ENCODE data around the gene GLRX5.
A peak's percentile ranks its signal among the peaks of the same experiment; 100 is the strongest.

Gene GLRX5

GRCh38 chr14:95514131-95515079 is 20.4 kb upstream of the GLRX5 start:
- DNase-seq, result no peak
- in situ Hi-C loops (cut with HindIII; ENCODE audit: low pct_ligation_motif_present, low pct_unique_long_range_greater_than_20kb, low sequenced_read_pairs), result no loop called here

GRCh38 chr14:95515080-95515489 is 19.8 kb upstream of the GLRX5 start:
- DNase-seq, result no peak
- in situ Hi-C loops (cut with HindIII; ENCODE audit: low pct_ligation_motif_present, low pct_unique_long_range_greater_than_20kb, low sequenced_read_pairs), result no loop called here

GRCh38 chr14:95515596-95516552 is 19.0 kb upstream of the GLRX5 start:
- in situ Hi-C loops (cut with HindIII; ENCODE audit: low pct_ligation_motif_present, low pct_unique_long_range_greater_than_20kb, low sequenced_read_pairs), result no loop called here
- peak; percentile 33 for DNase-seq

GRCh38 chr14:95516554-95517181 is 18.2 kb upstream of the GLRX5 start, which contains the start of gene SYNE3:
SYNE3 (minus strand) TSS chr14:95516650; CDS start chr14:95475821, 40,829 bp downstream.
- in situ Hi-C loops (cut with HindIII; ENCODE audit: low pct_ligation_motif_present, low pct_unique_long_range_greater_than_20kb, low sequenced_read_pairs), result no loop called here

GRCh38 chr14:95518045-95518751 is 16.7 kb upstream of the GLRX5 start:
- in situ Hi-C loops (cut with HindIII; ENCODE audit: low pct_ligation_motif_present, low pct_unique_long_range_greater_than_20kb, low sequenced_read_pairs), result no loop called here
- DNase-seq, result no peak

More at GRCh38 chr14:95516554-95517181, 18.2 kb upstream of the GLRX5 start, which contains the start of gene SYNE3:
- DNase-seq, result peak; percentile 32

GRCh38 chr14:95519699-95520098 is 15.2 kb upstream of the GLRX5 start:
- DNase-seq, result no peak
- in situ Hi-C loops (cut with HindIII; ENCODE audit: low pct_ligation_motif_present, low pct_unique_long_range_greater_than_20kb, low sequenced_read_pairs), result no loop called here

- in situ Hi-C loops (cut with HindIII; ENCODE audit: low pct_ligation_motif_present, low pct_unique_long_range_greater_than_20kb, low sequenced_read_pairs), result no loop called here
- DNase-seq, result no peak
These were observed 14.5 kb upstream of the GLRX5 start for GRCh38 chr14:95520346-95520745.

GRCh38 chr14:95521001-95521400 is 13.8 kb upstream of the GLRX5 start:
- in situ Hi-C loops (cut with HindIII; ENCODE audit: low pct_ligation_motif_present, low pct_unique_long_range_greater_than_20kb, low sequenced_read_pairs), result no loop called here
- no peak for DNase-seq

GRCh38 chr14:95522116-95522515 is 12.7 kb upstream of the GLRX5 start:
- DNase-seq, result no peak
- in situ Hi-C loops (cut with HindIII; ENCODE audit: low pct_ligation_motif_present, low pct_unique_long_range_greater_than_20kb, low sequenced_read_pairs), result no loop called here

GRCh38 chr14:95522556-95522955 is 12.3 kb upstream of the GLRX5 start:
- in situ Hi-C loops (cut with HindIII; ENCODE audit: low pct_ligation_motif_present, low pct_unique_long_range_greater_than_20kb, low sequenced_read_pairs), result no loop called here
- no peak for DNase-seq

GRCh38 chr14:95523051-95523814 is 11.6 kb upstream of the GLRX5 start:
- DNase-seq, result no peak

GRCh38 chr14:95523815-95524448 is 10.9 kb upstream of the GLRX5 start:
- in situ Hi-C loops (cut with HindIII; ENCODE audit: low pct_ligation_motif_present, low pct_unique_long_range_greater_than_20kb, low sequenced_read_pairs), result no loop called here
- no peak for DNase-seq

More at GRCh38 chr14:95523051-95523814, 11.6 kb upstream of the GLRX5 start:
- in situ Hi-C loops (cut with HindIII; ENCODE audit: low pct_ligation_motif_present, low pct_unique_long_range_greater_than_20kb, low sequenced_read_pairs), result no loop called here

- no peak for DNase-seq
- in situ Hi-C loops (cut with HindIII; ENCODE audit: low pct_ligation_motif_present, low pct_unique_long_range_greater_than_20kb, low sequenced_read_pairs), result no loop called here
These were observed 9.9 kb upstream of the GLRX5 start for GRCh38 chr14:95524706-95525512.

- no peak for DNase-seq
- in situ Hi-C loops (cut with HindIII; ENCODE audit: low pct_ligation_motif_present, low pct_unique_long_range_greater_than_20kb, low sequenced_read_pairs), result no loop called here
These were observed 8.9 kb upstream of the GLRX5 start for GRCh38 chr14:95525999-95526398.

- DNase-seq, result no peak
- in situ Hi-C loops (cut with HindIII; ENCODE audit: low pct_ligation_motif_present, low pct_unique_long_range_greater_than_20kb, low sequenced_read_pairs), result no loop called here
These were observed 8.1 kb upstream of the GLRX5 start for GRCh38 chr14:95526483-95527386.
